SK-N-MC (cell line): ENCODE data around the gene KDM5C.

Source experiments
- EZH2 ChIP-seq: fragments of 200-600 bp; sonication (generic); IDR thresholded peaks from one replicate; pipeline ENCODE4 v1.6.1; 2017; ENCODE audit warnings: antibody characterized with exemption
- FOXP2 ChIP-seq: optimal IDR thresholded peaks from 2 replicates; pipeline ENCODE3; 2011; ENCODE audit warnings: mild to moderate bottlenecking, moderate library complexity; ENCODE audit not compliant: insufficient read depth; ENCODE audit errors: extremely low read length, control extremely low read depth
- POLR2AphosphoS5 ChIP-seq: IDR thresholded peaks from 2 replicates; pipeline ENCODE4 v1.6.1; 2012; ENCODE audit warnings: mild to moderate bottlenecking, low read depth, low read length, borderline replicate concordance

DNA sequence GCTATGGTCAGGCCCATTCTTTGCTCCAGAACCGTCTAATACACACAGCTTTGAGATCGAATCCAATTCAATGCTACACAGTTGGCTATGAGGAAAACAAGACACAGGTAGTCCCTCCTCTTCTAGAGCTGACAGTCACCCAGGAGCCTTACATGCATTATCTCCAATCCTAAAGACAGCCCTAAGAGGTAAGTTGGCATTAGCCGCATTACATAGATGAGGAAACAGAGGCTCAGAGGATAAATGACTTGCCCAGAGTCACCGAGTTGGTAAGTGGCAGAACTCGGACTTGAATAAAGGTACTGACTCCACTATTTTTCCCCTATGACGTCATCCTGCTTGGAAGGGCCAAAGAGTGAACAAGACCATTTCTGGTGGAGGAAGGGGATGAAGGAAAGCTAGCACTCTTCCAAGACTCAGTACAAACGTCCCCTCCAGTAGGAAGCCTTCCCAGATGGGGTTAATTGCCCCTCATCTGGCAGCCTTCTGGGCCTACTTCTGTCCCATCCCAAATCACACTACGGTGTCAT is 47.9 kb upstream of the KDM5C start:
- TF ChIP-seq EZH2 (no peak), POLR2AphosphoS5 (no peak), FOXP2 (no peak)
